Measurements from ENCODE around the gene GRAMD1B.

The GRAMD1B gene

GRCh38 chr11:123525511-123525918 lies 95.4 kb downstream of the GRAMD1B start:
- Histone ChIP-seq H3K4me3 (ENCODE audit: low read depth, low read length) (no peak overlapping the region), H3K9ac (ENCODE audit: low read depth, low read length) (no peak overlapping the region), H3K36me3 (ENCODE audit: control insufficient read depth, insufficient read depth, low read length) (no peaks in the 10 kb centered on the region), H3K27ac (ENCODE audit: low read depth, low read length) (no peak overlapping the region), H3K9me3 (ENCODE audit: control insufficient read depth, insufficient read depth, low read length) (no peaks in the 10 kb centered on the region), H3K4me1 (ENCODE audit: control insufficient read depth, insufficient read depth, low read length) (peaks cover 21% of the 10 kb centered on the region), H3K27me3 (ENCODE audit: control insufficient read depth, insufficient read depth, low read length) (no peaks in the 10 kb centered on the region)

GRCh38 chr11:123526027-123526805 lies 96.1 kb downstream of the GRAMD1B start:
- Histone ChIP-seq H3K27me3 (ENCODE audit: control insufficient read depth, insufficient read depth, low read length) (no peaks in the 10 kb centered on the region), H3K9me3 (ENCODE audit: control insufficient read depth, insufficient read depth, low read length) (no peaks in the 10 kb centered on the region), H3K9ac (ENCODE audit: low read depth, low read length) (no peak overlapping the region), H3K4me3 (ENCODE audit: low read depth, low read length) (no peak overlapping the region), H3K4me1 (ENCODE audit: control insufficient read depth, insufficient read depth, low read length) (peaks cover 28% of the 10 kb centered on the region), H3K36me3 (ENCODE audit: control insufficient read depth, insufficient read depth, low read length) (no peaks in the 10 kb centered on the region), H3K27ac (ENCODE audit: low read depth, low read length) (no peak overlapping the region)

GRCh38 chr11:123526918-123527317 lies 96.8 kb downstream of the GRAMD1B start:
- H3K36me3 ChIP-seq (ENCODE audit: control insufficient read depth, insufficient read depth, low read length) = no peaks in the 10 kb centered on the region
- no peaks in the 10 kb centered on the region for H3K9me3 ChIP-seq (ENCODE audit: control insufficient read depth, insufficient read depth, low read length)
- no peaks in the 10 kb centered on the region for H3K27me3 ChIP-seq (ENCODE audit: control insufficient read depth, insufficient read depth, low read length)
- no peak overlapping the region for H3K9ac ChIP-seq (ENCODE audit: low read depth, low read length)
- no peak overlapping the region for H3K27ac ChIP-seq (ENCODE audit: low read depth, low read length)
- no peak overlapping the region for H3K4me3 ChIP-seq (ENCODE audit: low read depth, low read length)
- H3K4me1 ChIP-seq (ENCODE audit: control insufficient read depth, insufficient read depth, low read length) = peaks cover 28% of the 10 kb centered on the region

GRCh38 chr11:123527526-123527925 lies 97.5 kb downstream of the GRAMD1B start:
- no peak overlapping the region for H3K27ac ChIP-seq (ENCODE audit: low read depth, low read length)
- no peak overlapping the region for H3K4me3 ChIP-seq (ENCODE audit: low read depth, low read length)
- H3K4me1 ChIP-seq (ENCODE audit: control insufficient read depth, insufficient read depth, low read length) = peaks cover 28% of the 10 kb centered on the region
- H3K9me3 ChIP-seq (ENCODE audit: control insufficient read depth, insufficient read depth, low read length) = no peaks in the 10 kb centered on the region
- no peaks in the 10 kb centered on the region for H3K27me3 ChIP-seq (ENCODE audit: control insufficient read depth, insufficient read depth, low read length)
- no peak overlapping the region for H3K9ac ChIP-seq (ENCODE audit: low read depth, low read length)
- no peaks in the 10 kb centered on the region for H3K36me3 ChIP-seq (ENCODE audit: control insufficient read depth, insufficient read depth, low read length)

GRCh38 chr11:123527947-123528346 lies 97.9 kb downstream of the GRAMD1B start:
- Histone ChIP-seq H3K27ac (ENCODE audit: low read depth, low read length) (no peak overlapping the region), H3K4me3 (ENCODE audit: low read depth, low read length) (no peak overlapping the region), H3K4me1 (ENCODE audit: control insufficient read depth, insufficient read depth, low read length) (peaks cover 28% of the 10 kb centered on the region), H3K9ac (ENCODE audit: low read depth, low read length) (no peak overlapping the region), H3K27me3 (ENCODE audit: control insufficient read depth, insufficient read depth, low read length) (no peaks in the 10 kb centered on the region), H3K36me3 (ENCODE audit: control insufficient read depth, insufficient read depth, low read length) (no peaks in the 10 kb centered on the region), H3K9me3 (ENCODE audit: control insufficient read depth, insufficient read depth, low read length) (no peaks in the 10 kb centered on the region)

- Histone ChIP-seq H3K4me1 (ENCODE audit: control insufficient read depth, insufficient read depth, low read length) (peaks cover 16% of the 10 kb centered on the region), H3K27me3 (ENCODE audit: control insufficient read depth, insufficient read depth, low read length) (no peaks in the 10 kb centered on the region), H3K4me3 (ENCODE audit: low read depth, low read length) (no peak overlapping the region), H3K27ac (ENCODE audit: low read depth, low read length) (no peak overlapping the region), H3K36me3 (ENCODE audit: control insufficient read depth, insufficient read depth, low read length) (no peaks in the 10 kb centered on the region), H3K9ac (ENCODE audit: low read depth, low read length) (no peak overlapping the region), H3K9me3 (ENCODE audit: control insufficient read depth, insufficient read depth, low read length) (no peaks in the 10 kb centered on the region)
Observed at GRCh38 chr11:123531325-123531724, 101.3 kb downstream of the GRAMD1B start.

GRCh38 chr11:123532131-123532530 lies 102.1 kb downstream of the GRAMD1B start:
- Histone ChIP-seq H3K9ac (ENCODE audit: low read depth, low read length) (no peak overlapping the region), H3K4me1 (ENCODE audit: control insufficient read depth, insufficient read depth, low read length) (peaks cover 21% of the 10 kb centered on the region), H3K9me3 (ENCODE audit: control insufficient read depth, insufficient read depth, low read length) (no peaks in the 10 kb centered on the region), H3K27ac (ENCODE audit: low read depth, low read length) (no peak overlapping the region), H3K27me3 (ENCODE audit: control insufficient read depth, insufficient read depth, low read length) (no peaks in the 10 kb centered on the region), H3K36me3 (ENCODE audit: control insufficient read depth, insufficient read depth, low read length) (no peaks in the 10 kb centered on the region), H3K4me3 (ENCODE audit: low read depth, low read length) (no peak overlapping the region)

GRCh38 chr11:123535401-123535800 lies 105.3 kb downstream of the GRAMD1B start:
- Histone ChIP-seq H3K9ac (ENCODE audit: low read depth, low read length) (no peak overlapping the region), H3K27ac (ENCODE audit: low read depth, low read length) (no peak overlapping the region), H3K9me3 (ENCODE audit: control insufficient read depth, insufficient read depth, low read length) (no peaks in the 10 kb centered on the region), H3K36me3 (ENCODE audit: control insufficient read depth, insufficient read depth, low read length) (no peaks in the 10 kb centered on the region), H3K27me3 (ENCODE audit: control insufficient read depth, insufficient read depth, low read length) (no peaks in the 10 kb centered on the region), H3K4me3 (ENCODE audit: low read depth, low read length) (no peak overlapping the region), H3K4me1 (ENCODE audit: control insufficient read depth, insufficient read depth, low read length) (peaks cover 33% of the 10 kb centered on the region)

GRCh38 chr11:123536690-123537437 lies 106.8 kb downstream of the GRAMD1B start:
- no peaks in the 10 kb centered on the region for H3K27me3 ChIP-seq (ENCODE audit: control insufficient read depth, insufficient read depth, low read length)
- H3K4me1 ChIP-seq (ENCODE audit: control insufficient read depth, insufficient read depth, low read length) = peaks cover 26% of the 10 kb centered on the region
- peak overlapping the region; percentile 97 for H3K27ac ChIP-seq (ENCODE audit: low read depth, low read length)
- H3K4me3 ChIP-seq (ENCODE audit: low read depth, low read length) = peak overlapping the region; percentile 41
- H3K9me3 ChIP-seq (ENCODE audit: control insufficient read depth, insufficient read depth, low read length) = no peaks in the 10 kb centered on the region
- H3K36me3 ChIP-seq (ENCODE audit: control insufficient read depth, insufficient read depth, low read length) = no peaks in the 10 kb centered on the region
- peak overlapping the region; percentile 48; the same call in 1 of the 2 replicates for H3K9ac ChIP-seq (ENCODE audit: low read depth, low read length)

GRCh38 chr11:123537726-123538125 lies 107.7 kb downstream of the GRAMD1B start:
- Histone ChIP-seq H3K4me1 (ENCODE audit: control insufficient read depth, insufficient read depth, low read length) (peaks cover 26% of the 10 kb centered on the region), H3K9ac (ENCODE audit: low read depth, low read length) (peak overlapping the region; percentile 31; the same call in 1 of the 2 replicates), H3K36me3 (ENCODE audit: control insufficient read depth, insufficient read depth, low read length) (no peaks in the 10 kb centered on the region), H3K27me3 (ENCODE audit: control insufficient read depth, insufficient read depth, low read length) (no peaks in the 10 kb centered on the region), H3K9me3 (ENCODE audit: control insufficient read depth, insufficient read depth, low read length) (no peaks in the 10 kb centered on the region), H3K27ac (ENCODE audit: low read depth, low read length) (peak overlapping the region; percentile 97), H3K4me3 (ENCODE audit: low read depth, low read length) (peak overlapping the region; percentile 41)

GRCh38 chr11:123543797-123544196 lies 113.7 kb downstream of the GRAMD1B start:
- no peak overlapping the region for H3K4me3 ChIP-seq (ENCODE audit: low read depth, low read length)
- no peak overlapping the region for H3K9ac ChIP-seq (ENCODE audit: low read depth, low read length)
- H3K27me3 ChIP-seq (ENCODE audit: control insufficient read depth, insufficient read depth, low read length) = no peaks in the 10 kb centered on the region
- no peaks in the 10 kb centered on the region for H3K4me1 ChIP-seq (ENCODE audit: control insufficient read depth, insufficient read depth, low read length)
- H3K9me3 ChIP-seq (ENCODE audit: control insufficient read depth, insufficient read depth, low read length) = no peaks in the 10 kb centered on the region
- H3K27ac ChIP-seq (ENCODE audit: low read depth, low read length) = no peak overlapping the region
- H3K36me3 ChIP-seq (ENCODE audit: control insufficient read depth, insufficient read depth, low read length) = no peaks in the 10 kb centered on the region

All from HUES48 (cell line).